ENCODE measurements around the gene MPPED1.

- TF ChIP-seq CTCF (conservative IDR thresholded peaks at IDR 0.05; ENCODE audit: low read depth, low read length) (no peak), EZH2 (IDR thresholded peaks at IDR 0.05; ENCODE audit: borderline replicate concordance, low read depth, low read length, poor library complexity, severe bottlenecking) (no peak)
Measured at GRCh38 chr22:43449205-43449830, 37.5 kb downstream of the MPPED1 start.

Measured in A673 (cell line).